Measurements from ENCODE around the gene SORCS2.

SORCS2 gene

GRCh38 chr4:7540654-7541413 lies 348.5 kb downstream of the SORCS2 start:
- no peak for DNase-seq

- DNase-seq, result no peak
Observed at GRCh38 chr4:7541414-7541810, 349.1 kb downstream of the SORCS2 start.

GRCh38 chr4:7542781-7543180 lies 350.4 kb downstream of the SORCS2 start:
- DNase-seq, result no peak

GRCh38 chr4:7546152-7546808 lies 353.9 kb downstream of the SORCS2 start:
- no peak for DNase-seq

GRCh38 chr4:7546809-7547367 lies 354.6 kb downstream of the SORCS2 start:
- no peak for DNase-seq

- no peak for DNase-seq
Observed at GRCh38 chr4:7547368-7548040, 355.2 kb downstream of the SORCS2 start.

GRCh38 chr4:7549866-7550265 lies 357.5 kb downstream of the SORCS2 start:
- no peak for DNase-seq

GRCh38 chr4:7552466-7552865 lies 360.1 kb downstream of the SORCS2 start:
- DNase-seq, result no peak

GRCh38 chr4:7553280-7553679 lies 360.9 kb downstream of the SORCS2 start:
- no peak for DNase-seq

- no peak for DNase-seq
Observed at GRCh38 chr4:7554905-7555304, 362.6 kb downstream of the SORCS2 start.

GRCh38 chr4:7556558-7556957 lies 364.2 kb downstream of the SORCS2 start:
- DNase-seq, result no peak

- no peak for DNase-seq
Observed at GRCh38 chr4:7557456-7557855, 365.1 kb downstream of the SORCS2 start.

GRCh38 chr4:7558436-7558835 lies 366.1 kb downstream of the SORCS2 start:
- DNase-seq, result no peak

GRCh38 chr4:7559316-7559715 lies 367.0 kb downstream of the SORCS2 start:
- no peak for DNase-seq

GRCh38 chr4:7559741-7560395 lies 367.5 kb downstream of the SORCS2 start:
- no peak for DNase-seq

GRCh38 chr4:7561557-7561956 lies 369.2 kb downstream of the SORCS2 start:
- no peak for DNase-seq

GRCh38 chr4:7564242-7564641 lies 371.9 kb downstream of the SORCS2 start:
- DNase-seq, result no peak

- DNase-seq, result no peak
Observed at GRCh38 chr4:7565483-7565882, 373.1 kb downstream of the SORCS2 start.

GRCh38 chr4:7569810-7570783 lies 377.8 kb downstream of the SORCS2 start:
- DNase-seq, result no peak

- no peak for DNase-seq
Observed at GRCh38 chr4:7571001-7571400, 378.7 kb downstream of the SORCS2 start.

GRCh38 chr4:7571701-7572100 lies 379.4 kb downstream of the SORCS2 start:
- no peak for DNase-seq

GRCh38 chr4:7572894-7573293 lies 380.6 kb downstream of the SORCS2 start:
- DNase-seq, result no peak
